Panc1 (cell line): ENCODE data around the gene YTHDC2. TPM values are rescaled to one million over a fixed set of nuclear protein-coding genes. Genes with fewer than 3 reads are reported as not detected.

Source experiments
- ATAC-seq: fragments of 200-7000 bp; cut with Tn5 transposase; 2 replicates; pipeline ENCODE4 v1.9.1; 2020; ENCODE audit warnings: mild to moderate bottlenecking, moderate library complexity
- BruUV-seq: library from RNA; stranded (reverse); fragments of 400-500 nt; replicated peaks from 2 replicates; lab custom pipeline; 2021; lab: Mats Ljungman, UMichigan
- CTCF ChIA-PET: fragments of 300-600 bp; sonication (Branson Sonifier 250); formaldehyde crosslinking; loops from one replicate; lab custom pipeline; 2022; ENCODE audit warnings: antibody characterized with exemption; lab: Charles Lee
- POLR2A ChIA-PET: fragments of 300-600 bp; sonication (Branson Sonifier 250); formaldehyde crosslinking; loops from one replicate; lab custom pipeline; 2022; ENCODE audit warnings: antibody characterized with exemption; lab: Charles Lee
- DNase-seq: peaks from one replicate; pipeline ENCODE4 v3.0.0-alpha.2; 2010; ENCODE audit warnings: low read depth, low spot score
- H3K27ac ChIP-seq: 2 replicates; pipeline ENCODE4 v1.5.1; 2011; ENCODE audit warnings: mild to moderate bottlenecking, low read length, inconsistent platforms
- H3K27me3 ChIP-seq: fragments of 200-500 bp; sonication (Bioruptor generic); 2 replicates; pipeline ENCODE4 v1.6.0; 2014; ENCODE audit warnings: low read length, inconsistent platforms; ENCODE audit not compliant: control insufficient read depth, insufficient read depth
- H3K36me3 ChIP-seq: fragments of 200-500 bp; sonication (Bioruptor generic); 2 replicates; pipeline ENCODE4 v1.5.1; 2014; ENCODE audit warnings: inconsistent platforms, mild to moderate bottlenecking, low read length, moderate library complexity; ENCODE audit not compliant: control insufficient read depth, insufficient read depth
- H3K4me1 ChIP-seq: 2 replicates; pipeline ENCODE4 v1.5.1; 2011; ENCODE audit warnings: inconsistent platforms, mild to moderate bottlenecking, low read length, moderate library complexity; ENCODE audit not compliant: control insufficient read depth, insufficient read depth
- H3K4me3 ChIP-seq, 2 experiments: 2 replicates each; pipeline ENCODE4 v1.5.1; 2011 to 2012; ENCODE audit warnings: low read depth in 2 of 2, low read length in 2 of 2, mild to moderate bottlenecking in 2 of 2, inconsistent platforms in 1 of 2, moderate library complexity in 1 of 2
- H3K9me3 ChIP-seq: fragments of 200-500 bp; sonication (Bioruptor generic); 2 replicates; pipeline ENCODE4 v1.5.1; 2014; ENCODE audit warnings: low read depth, mild to moderate bottlenecking, inconsistent platforms, low read length, moderate library complexity; ENCODE audit not compliant: control insufficient read depth, insufficient read depth
- POLR2AphosphoS5 ChIP-seq: IDR thresholded peaks from 2 replicates; pipeline ENCODE4 v1.6.1; 2012; ENCODE audit warnings: mild to moderate bottlenecking, low read depth, low read length, moderate library complexity
- SIN3A ChIP-seq: IDR thresholded peaks from 2 replicates; pipeline ENCODE4 v1.6.1; 2012; ENCODE audit warnings: low read depth, mild to moderate bottlenecking, low read length, moderate library complexity, borderline replicate concordance; ENCODE audit not compliant: insufficient read depth
- TCF7L2 ChIP-seq: IDR thresholded peaks from 2 replicates; pipeline ENCODE4 v1.6.1; 2011; ENCODE audit warnings: mild to moderate bottlenecking, low read depth, low read length, inconsistent platforms
- in situ Hi-C: cut with HindIII; loops from 2 replicates; pipeline ENCODE4 v1.10.0; 2016; ENCODE audit warnings: low sequenced_read_pairs, low pct_unique_long_range_greater_than_20kb
- intact Hi-C: fragments of 100-400 bp; cut with micrococcal nuclease; formaldehyde crosslinking; loops from one replicate; pipeline ENCODE4 v1.10.0; 2022; ENCODE audit not compliant: unreplicated experiment
- total RNA-seq: library from RNA; stranded (reverse); gene quantifications from one replicate; pipeline ENCODE4 v1.2.1, GENCODE V29; 2021; ENCODE audit not compliant: unreplicated experiment
- TF ChIP-seq, protein P1 (sequence below), 2 experiments: IDR thresholded peaks; 2 replicates each; pipeline ENCODE4 v1.6.1; 2011 to 2012; ENCODE audit warnings: low read depth in 2 of 2, control low read depth in 1 of 2, low read length in 1 of 2, mild to moderate bottlenecking in 1 of 2, moderate library complexity in 1 of 2; ENCODE audit not compliant: insufficient read depth in 1 of 2
- TF ChIP-seq, protein P2 (sequence below): fragments of 450-650 bp; IDR thresholded peaks from 2 replicates; pipeline ENCODE4 v1.5.1; 2017; ENCODE audit warnings: mild to moderate bottlenecking

Gene YTHDC2
- total RNA-seq, 1 experiment from 2014 or later = 21.7 TPM

DNA sequence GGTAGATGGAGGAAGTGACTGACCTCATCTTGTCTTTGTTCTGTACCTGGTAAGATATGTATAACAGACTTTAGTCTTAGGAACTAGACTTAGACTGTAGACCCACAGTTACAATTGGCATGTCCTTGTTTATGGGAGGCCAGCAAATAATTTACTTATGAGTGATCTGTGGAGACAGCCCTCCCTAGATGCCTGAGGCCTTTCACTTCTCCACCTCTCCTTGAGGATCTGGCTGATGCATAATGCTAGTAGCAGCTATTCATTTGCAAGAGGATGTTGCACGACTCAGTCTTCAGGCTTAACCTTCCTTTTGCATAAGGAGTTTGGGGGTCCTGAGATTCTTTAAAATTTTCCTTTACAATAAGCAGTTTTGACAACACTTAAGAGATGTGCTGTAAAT, 100.7 kb downstream of the YTHDC2 start:
- CTCF ChIA-PET = no interaction called here
- in situ Hi-C loops = no loop called here

DNA sequence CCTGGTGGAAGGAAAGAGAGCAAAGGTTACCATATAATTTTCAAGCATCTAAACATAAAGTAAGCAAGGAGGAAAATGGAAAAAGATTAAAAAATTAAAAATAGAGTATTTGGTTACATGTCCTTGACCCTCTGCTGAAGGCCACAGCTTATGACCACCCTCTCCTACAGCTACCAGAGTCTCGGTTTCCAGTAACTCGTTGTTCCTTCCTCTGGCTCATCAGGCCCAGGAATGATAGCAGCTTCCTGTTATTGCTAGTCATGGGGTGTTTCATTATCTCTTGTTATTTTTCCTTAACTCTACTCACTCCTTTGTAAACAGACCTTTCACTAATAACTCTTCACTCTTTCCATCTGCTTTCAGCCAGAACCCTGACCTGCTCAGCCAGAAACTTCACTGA, 102.2 kb downstream of the YTHDC2 start:
- no peaks in the 10 kb centered on the region for H3K27me3 ChIP-seq
- no peak for ATAC-seq
- H3K27ac ChIP-seq = no peak overlapping the region
- no TSS peak for BruUV-seq
- intact Hi-C loops = loop anchor here (10.0 kb wide), 1 partner anchor 1449 kb away; no protein-coding TSS in a partner anchor
- H3K36me3 ChIP-seq = no peaks in the 10 kb centered on the region
- ChIA-PET POLR2A (no interaction called here), CTCF (interaction anchor here (0.6 kb wide), 1 partner anchor 637 kb away, joined by 12 read pairs; no protein-coding TSS in a partner anchor)
- H3K4me3 ChIP-seq = no peak overlapping the region
- DNase-seq = no peak
- no peaks in the 10 kb centered on the region for H3K9me3 ChIP-seq
- in situ Hi-C loops = no loop called here
- TF ChIP-seq SIN3A (no peak), TCF7L2 (no peak), POLR2AphosphoS5 (no peak)
- TF ChIP-seq, protein P1, sequence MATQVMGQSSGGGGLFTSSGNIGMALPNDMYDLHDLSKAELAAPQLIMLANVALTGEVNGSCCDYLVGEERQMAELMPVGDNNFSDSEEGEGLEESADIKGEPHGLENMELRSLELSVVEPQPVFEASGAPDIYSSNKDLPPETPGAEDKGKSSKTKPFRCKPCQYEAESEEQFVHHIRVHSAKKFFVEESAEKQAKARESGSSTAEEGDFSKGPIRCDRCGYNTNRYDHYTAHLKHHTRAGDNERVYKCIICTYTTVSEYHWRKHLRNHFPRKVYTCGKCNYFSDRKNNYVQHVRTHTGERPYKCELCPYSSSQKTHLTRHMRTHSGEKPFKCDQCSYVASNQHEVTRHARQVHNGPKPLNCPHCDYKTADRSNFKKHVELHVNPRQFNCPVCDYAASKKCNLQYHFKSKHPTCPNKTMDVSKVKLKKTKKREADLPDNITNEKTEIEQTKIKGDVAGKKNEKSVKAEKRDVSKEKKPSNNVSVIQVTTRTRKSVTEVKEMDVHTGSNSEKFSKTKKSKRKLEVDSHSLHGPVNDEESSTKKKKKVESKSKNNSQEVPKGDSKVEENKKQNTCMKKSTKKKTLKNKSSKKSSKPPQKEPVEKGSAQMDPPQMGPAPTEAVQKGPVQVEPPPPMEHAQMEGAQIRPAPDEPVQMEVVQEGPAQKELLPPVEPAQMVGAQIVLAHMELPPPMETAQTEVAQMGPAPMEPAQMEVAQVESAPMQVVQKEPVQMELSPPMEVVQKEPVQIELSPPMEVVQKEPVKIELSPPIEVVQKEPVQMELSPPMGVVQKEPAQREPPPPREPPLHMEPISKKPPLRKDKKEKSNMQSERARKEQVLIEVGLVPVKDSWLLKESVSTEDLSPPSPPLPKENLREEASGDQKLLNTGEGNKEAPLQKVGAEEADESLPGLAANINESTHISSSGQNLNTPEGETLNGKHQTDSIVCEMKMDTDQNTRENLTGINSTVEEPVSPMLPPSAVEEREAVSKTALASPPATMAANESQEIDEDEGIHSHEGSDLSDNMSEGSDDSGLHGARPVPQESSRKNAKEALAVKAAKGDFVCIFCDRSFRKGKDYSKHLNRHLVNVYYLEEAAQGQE (IDR thresholded peaks at IDR 0.05; ENCODE audit: insufficient read depth in 1 of 2, low read depth in 2 of 2, low read length in 1 of 2) = no peak
- TF ChIP-seq, protein P2, sequence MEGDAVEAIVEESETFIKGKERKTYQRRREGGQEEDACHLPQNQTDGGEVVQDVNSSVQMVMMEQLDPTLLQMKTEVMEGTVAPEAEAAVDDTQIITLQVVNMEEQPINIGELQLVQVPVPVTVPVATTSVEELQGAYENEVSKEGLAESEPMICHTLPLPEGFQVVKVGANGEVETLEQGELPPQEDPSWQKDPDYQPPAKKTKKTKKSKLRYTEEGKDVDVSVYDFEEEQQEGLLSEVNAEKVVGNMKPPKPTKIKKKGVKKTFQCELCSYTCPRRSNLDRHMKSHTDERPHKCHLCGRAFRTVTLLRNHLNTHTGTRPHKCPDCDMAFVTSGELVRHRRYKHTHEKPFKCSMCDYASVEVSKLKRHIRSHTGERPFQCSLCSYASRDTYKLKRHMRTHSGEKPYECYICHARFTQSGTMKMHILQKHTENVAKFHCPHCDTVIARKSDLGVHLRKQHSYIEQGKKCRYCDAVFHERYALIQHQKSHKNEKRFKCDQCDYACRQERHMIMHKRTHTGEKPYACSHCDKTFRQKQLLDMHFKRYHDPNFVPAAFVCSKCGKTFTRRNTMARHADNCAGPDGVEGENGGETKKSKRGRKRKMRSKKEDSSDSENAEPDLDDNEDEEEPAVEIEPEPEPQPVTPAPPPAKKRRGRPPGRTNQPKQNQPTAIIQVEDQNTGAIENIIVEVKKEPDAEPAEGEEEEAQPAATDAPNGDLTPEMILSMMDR = no peak
- H3K4me1 ChIP-seq = no peaks in the 10 kb centered on the region

More for the DNA sequence above, 100.7 kb downstream of the YTHDC2 start:
- intact Hi-C loops = loop anchor here (5.0 to 10.0 kb wide), 2 partner anchors 838 to 1451 kb away; no protein-coding TSS in a partner anchor
- TF ChIP-seq, protein P1 (IDR thresholded peaks at IDR 0.05; ENCODE audit: insufficient read depth in 1 of 2, low read depth in 2 of 2, low read length in 1 of 2) = no peak
- TF ChIP-seq, protein P2 = no peak
- POLR2A ChIA-PET = no interaction called here
- Histone ChIP-seq H3K36me3 (no peaks in the 10 kb centered on the region), H3K9me3 (no peaks in the 10 kb centered on the region), H3K4me1 (no peaks in the 10 kb centered on the region), H3K27ac (no peak overlapping the region), H3K4me3 (no peak overlapping the region), H3K27me3 (no peaks in the 10 kb centered on the region)
- BruUV-seq = no TSS peak
- ATAC-seq (no peak), DNase-seq (no peak)
